NCI-H774 (cell line): ENCODE measurements around the gene ABCA13.

Source experiments
- DNase-seq: peaks from one replicate; lab custom pipeline; 2025; lab: John Stamatoyannopoulos, UW

ABCA13 gene

GRCh38 chr7:48643431-48644013, 472.3 kb downstream of the ABCA13 start:
- DNase-seq = no peak

- no peak for DNase-seq
Measured at GRCh38 chr7:48658138-48658537, 486.9 kb downstream of the ABCA13 start.

GRCh38 chr7:48660306-48660870, 489.1 kb downstream of the ABCA13 start:
- DNase-seq = no peak

GRCh38 chr7:48664241-48664640, 493.0 kb downstream of the ABCA13 start:
- DNase-seq = no peak

GRCh38 chr7:48665353-48666135, 494.3 kb downstream of the ABCA13 start:
- DNase-seq = no peak

- no peak for DNase-seq
Measured at GRCh38 chr7:48667407-48667806, 496.1 kb downstream of the ABCA13 start.

GRCh38 chr7:48671656-48672055, 500.4 kb downstream of the ABCA13 start:
- DNase-seq = no peak

GRCh38 chr7:48681006-48681405, 509.7 kb downstream of the ABCA13 start:
- DNase-seq = no peak

- no peak for DNase-seq
Measured at GRCh38 chr7:48691788-48692187, 520.5 kb downstream of the ABCA13 start.
